Activated CD4-positive, alpha-beta T cell treated with anti-CD3 and anti-CD28 coated beads for 36 hours (primary cell): Measurements from ENCODE around the gene MACROD1. TPM values are rescaled to one million over a fixed set of nuclear protein-coding genes. Genes with fewer than 3 reads are reported as not detected.

Experiments used
- ATAC-seq: fragments of 200-7000 bp; cut with Tn5 transposase; one replicate; pipeline ENCODE4 v1.10.0; 2021; ENCODE audit warnings: mild to moderate bottlenecking, moderate library complexity
- CTCF ChIA-PET: fragments of 350-600 bp; sonication (Branson Sonifier 250); formaldehyde crosslinking; loops from one replicate; lab custom pipeline; 2021; ENCODE audit warnings: antibody characterized with exemption; lab: Charles Lee
- POLR2A ChIA-PET: fragments of 350-600 bp; sonication (Branson Sonifier 250); formaldehyde crosslinking; loops from one replicate; lab custom pipeline; 2021; ENCODE audit warnings: antibody characterized with exemption, inconsistent platforms; lab: Charles Lee
- DNase-seq: peaks from one replicate; pipeline ENCODE4 v3.0.0-alpha.2; 2020
- H3K27ac Mint-ChIP-seq: one replicate; pipeline ENCODE4 v1.8.0; 2021; ENCODE audit warnings: mixed read lengths
- H3K27me3 Mint-ChIP-seq: one replicate; pipeline ENCODE4 v1.8.0; 2021; ENCODE audit warnings: mixed read lengths
- H3K36me3 Mint-ChIP-seq: one replicate; pipeline ENCODE4 v1.8.0; 2021; ENCODE audit warnings: low read depth, mixed read lengths
- H3K4me1 Mint-ChIP-seq: one replicate; pipeline ENCODE4 v1.8.0; 2021; ENCODE audit warnings: mixed read lengths
- H3K4me3 Mint-ChIP-seq: one replicate; pipeline ENCODE4 v1.8.0; 2021; ENCODE audit warnings: mild to moderate bottlenecking, moderate library complexity, mixed read lengths
- H3K9me3 Mint-ChIP-seq: one replicate; pipeline ENCODE4 v1.8.0; 2021; ENCODE audit warnings: low read depth, mixed read lengths
- intact Hi-C, 2 experiments: fragments of 100-400 bp; cut with DNase I in 1 of 2; cut with micrococcal nuclease in 1 of 2; formaldehyde crosslinking; loops; one replicate each; pipeline versions ENCODE4 v1.14.2 to v1.15.1; 2022 to 2024; cut with DNase I, micrococcal nuclease
- total RNA-seq, 2 experiments: library from RNA; stranded (reverse); gene quantifications; one replicate each; pipeline ENCODE4 v1.2.3, GENCODE V29; 2021

The MACROD1 gene
- total RNA-seq, 2 experiments from 2014 or later = 26.4 to 28.6 TPM

GRCh38 chr11:64022125-64022784, 143.7 kb downstream of the MACROD1 start:
- ATAC-seq (no peak), DNase-seq (no peak)
- no peak overlapping the region for H3K4me3 Mint-ChIP-seq
- intact Hi-C loops = no loop called here
- H3K9me3 Mint-ChIP-seq = no peaks in the 10 kb centered on the region
- POLR2A ChIA-PET = no interaction called here
- peaks cover 1% of the 10 kb centered on the region for H3K27me3 Mint-ChIP-seq
- H3K4me1 Mint-ChIP-seq = no peaks in the 10 kb centered on the region
- CTCF ChIA-PET = no interaction called here
- H3K36me3 Mint-ChIP-seq = no peaks in the 10 kb centered on the region
- no peak overlapping the region for H3K27ac Mint-ChIP-seq

- ChIA-PET CTCF (no interaction called here), POLR2A (no interaction called here)
- H3K4me3 Mint-ChIP-seq = no peak overlapping the region
- H3K9me3 Mint-ChIP-seq = no peaks in the 10 kb centered on the region
- DNase-seq = no peak
- H3K27ac Mint-ChIP-seq = no peak overlapping the region
- H3K36me3 Mint-ChIP-seq = no peaks in the 10 kb centered on the region
- intact Hi-C loops = no loop called here
- ATAC-seq = no peak
- no peaks in the 10 kb centered on the region for H3K4me1 Mint-ChIP-seq
- no peaks in the 10 kb centered on the region for H3K27me3 Mint-ChIP-seq
Observed at GRCh38 chr11:64021757-64022093, 144.2 kb downstream of the MACROD1 start.

GRCh38 chr11:64020976-64021756, 144.7 kb downstream of the MACROD1 start:
- no peaks in the 10 kb centered on the region for H3K4me1 Mint-ChIP-seq
- ChIA-PET CTCF (no interaction called here), POLR2A (interaction anchor here (0.5 kb wide), 1 partner anchor 1408 kb away, joined by 9 read pairs; no protein-coding TSS in a partner anchor)
- DNase-seq = no peak
- H3K9me3 Mint-ChIP-seq = no peaks in the 10 kb centered on the region
- no peak for ATAC-seq
- intact Hi-C loops = no loop called here
- H3K4me3 Mint-ChIP-seq = no peak overlapping the region
- H3K36me3 Mint-ChIP-seq = no peaks in the 10 kb centered on the region
- H3K27me3 Mint-ChIP-seq = no peaks in the 10 kb centered on the region
- no peak overlapping the region for H3K27ac Mint-ChIP-seq

DNA sequence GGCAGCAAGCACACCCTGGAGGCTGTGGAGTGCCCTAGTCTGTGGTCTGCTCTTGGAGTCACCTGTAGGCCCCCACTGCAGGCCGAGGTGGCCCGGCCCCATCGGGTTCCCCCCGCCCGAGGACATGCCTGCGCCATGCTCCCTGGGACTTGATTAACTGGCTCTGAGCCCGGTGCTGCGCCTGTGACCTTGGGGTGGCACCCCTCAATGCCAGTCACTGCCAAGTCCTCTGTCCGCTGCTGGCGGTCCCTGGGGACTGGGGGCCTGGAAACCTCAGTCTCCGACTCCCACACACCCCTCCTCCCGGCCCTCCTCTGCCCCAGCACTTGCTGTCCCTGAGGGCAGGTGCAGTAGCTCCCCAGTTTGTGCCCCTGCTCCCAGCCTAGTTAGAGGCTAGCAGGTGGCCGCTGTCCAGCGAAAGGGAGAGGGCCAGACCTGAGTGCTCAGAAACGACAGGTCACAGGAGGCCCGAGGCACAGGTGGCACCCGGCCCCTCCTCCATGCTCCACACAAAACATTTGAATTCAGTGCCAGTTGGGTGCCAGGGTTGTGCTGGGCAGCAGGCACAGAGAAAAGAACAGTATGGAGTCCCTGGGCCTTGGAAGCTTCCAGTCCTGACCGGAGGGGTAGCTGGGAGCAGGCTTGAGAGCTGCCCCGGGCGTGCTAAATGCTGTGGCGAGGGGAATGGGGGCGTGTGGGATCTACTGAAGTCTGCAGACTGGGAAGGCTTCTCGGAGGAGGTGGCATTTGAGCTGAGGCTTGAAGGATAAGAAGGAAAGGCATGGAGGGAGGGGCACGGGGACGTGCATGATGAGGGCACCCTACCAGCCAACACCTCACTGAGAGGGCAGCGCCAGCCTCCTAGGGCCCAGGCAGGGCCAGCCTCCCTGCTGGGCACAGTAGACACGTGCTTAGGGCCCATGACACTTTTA, 146.5 kb downstream of the MACROD1 start:
- H3K27me3 Mint-ChIP-seq = no peaks in the 10 kb centered on the region
- no peak for ATAC-seq
- no peak overlapping the region for H3K27ac Mint-ChIP-seq
- DNase-seq = no peak
- H3K4me3 Mint-ChIP-seq = no peak overlapping the region
- no peaks in the 10 kb centered on the region for H3K9me3 Mint-ChIP-seq
- POLR2A ChIA-PET = no interaction called here
- H3K36me3 Mint-ChIP-seq = no peaks in the 10 kb centered on the region
- H3K4me1 Mint-ChIP-seq = no peaks in the 10 kb centered on the region
- CTCF ChIA-PET = interaction anchor here (1.0 kb wide), 1 partner anchor 18 kb away, joined by 3 read pairs; no protein-coding TSS in a partner anchor
- intact Hi-C loops = no loop called here

- H3K4me3 Mint-ChIP-seq = no peak overlapping the region
- no peak for DNase-seq
- no peak for ATAC-seq
Observed at GRCh38 chr11:64018310-64018709, 147.6 kb downstream of the MACROD1 start.

DNA sequence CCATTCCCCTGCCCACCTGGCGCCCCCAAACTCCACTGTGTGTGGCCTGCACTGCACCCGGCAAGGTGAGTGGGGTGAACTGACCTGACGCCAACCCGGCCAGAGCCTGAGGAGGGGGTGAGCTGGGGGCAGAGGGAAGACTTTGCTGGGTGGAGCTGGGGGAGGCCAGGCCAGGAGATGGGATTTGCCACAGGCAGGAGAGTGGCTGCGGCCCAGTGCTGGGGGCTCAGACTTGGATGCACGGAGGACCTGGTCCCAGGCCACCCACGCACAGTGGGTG, 148.0 kb downstream of the MACROD1 start:
- no peak overlapping the region for H3K27ac Mint-ChIP-seq
- DNase-seq = no peak
- H3K27me3 Mint-ChIP-seq = no peaks in the 10 kb centered on the region
- H3K4me1 Mint-ChIP-seq = no peaks in the 10 kb centered on the region
- POLR2A ChIA-PET = no interaction called here
- intact Hi-C loops = no loop called here
- ATAC-seq = no peak
- H3K36me3 Mint-ChIP-seq = no peaks in the 10 kb centered on the region
- CTCF ChIA-PET = interaction anchor here (2.4 kb wide), 1 partner anchor 17 kb away, joined by 10 read pairs; no protein-coding TSS in a partner anchor
- no peaks in the 10 kb centered on the region for H3K9me3 Mint-ChIP-seq
- H3K4me3 Mint-ChIP-seq = no peak overlapping the region

More at GRCh38 chr11:64018310-64018709, 147.6 kb downstream of the MACROD1 start:
- Mint-ChIP-seq H3K9me3 (no peaks in the 10 kb centered on the region), H3K36me3 (no peaks in the 10 kb centered on the region), H3K4me1 (no peaks in the 10 kb centered on the region), H3K27me3 (no peaks in the 10 kb centered on the region), H3K27ac (no peak overlapping the region)
- intact Hi-C loops = no loop called here
- ChIA-PET POLR2A (no interaction called here), CTCF (no interaction called here)

- Mint-ChIP-seq H3K36me3 (no peaks in the 10 kb centered on the region), H3K27ac (no peak overlapping the region), H3K4me1 (no peaks in the 10 kb centered on the region), H3K4me3 (no peak overlapping the region), H3K9me3 (peaks cover under 1% of the 10 kb centered on the region), H3K27me3 (no peaks in the 10 kb centered on the region)
- CTCF ChIA-PET = interaction anchor here (0.8 to 2.4 kb wide), 3 partner anchors 16 to 288 kb away, joined by 3 to 10 read pairs (median 4); partner anchors contain the start of gene OTUB1
- POLR2A ChIA-PET = no interaction called here
- intact Hi-C loops = no loop called here
- DNase-seq (no peak), ATAC-seq (no peak)
Observed at GRCh38 chr11:64015935-64016845, 149.7 kb downstream of the MACROD1 start.

DNA sequence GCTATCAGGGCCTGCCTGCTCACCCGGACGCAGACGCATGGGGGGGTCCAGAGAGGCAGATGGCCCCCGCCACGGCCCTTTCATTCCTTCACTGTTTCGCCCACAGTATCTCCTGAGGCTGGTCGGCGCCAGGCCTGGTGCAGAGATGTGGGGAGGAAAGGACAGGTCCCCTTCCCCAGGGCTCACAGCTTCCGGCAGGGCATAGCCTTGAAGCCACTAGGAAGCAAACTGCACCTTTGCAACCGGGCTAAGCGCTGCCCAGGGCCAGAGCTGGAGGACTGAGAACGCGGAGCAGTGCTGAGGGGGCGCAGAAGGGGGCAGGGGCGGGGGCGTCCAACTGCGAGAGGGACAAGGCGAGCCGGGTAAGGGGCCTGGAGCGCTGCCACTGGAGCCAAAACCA, 150.4 kb downstream of the MACROD1 start:
- ChIA-PET POLR2A (no interaction called here), CTCF (interaction anchor here (1.0 to 2.4 kb wide), 4 partner anchors 14 to 99 kb away, joined by 3 to 10 read pairs (median 4); partner anchors contain the start of gene OTUB1)
- Mint-ChIP-seq H3K9me3 (peaks cover 7% of the 10 kb centered on the region), H3K27me3 (no peaks in the 10 kb centered on the region), H3K4me3 (no peak overlapping the region), H3K27ac (no peak overlapping the region), H3K36me3 (peaks cover 4% of the 10 kb centered on the region), H3K4me1 (no peaks in the 10 kb centered on the region)
- DNase-seq (no peak), ATAC-seq (no peak)
- intact Hi-C loops = no loop called here

DNA sequence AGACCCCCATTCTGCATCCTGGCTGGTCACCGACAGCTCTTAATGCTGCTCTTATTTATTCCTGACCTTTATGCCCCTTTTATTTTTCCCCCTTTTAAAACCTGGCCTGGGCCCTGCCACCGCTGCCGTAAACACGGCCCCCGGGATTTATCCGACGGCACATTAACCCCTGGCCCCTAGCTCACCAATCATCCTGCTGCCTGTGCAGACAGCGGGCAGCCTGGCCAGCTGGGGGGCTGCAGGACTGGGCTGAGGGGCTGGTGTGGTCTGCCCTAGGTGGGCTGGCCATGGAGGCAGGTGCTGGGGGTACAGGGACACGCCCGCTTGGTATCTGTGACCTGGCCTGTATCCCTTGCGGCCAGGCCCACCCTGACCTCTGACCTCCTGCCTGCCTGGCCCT, 151.6 kb downstream of the MACROD1 start:
- Mint-ChIP-seq H3K36me3 (peaks cover 6% of the 10 kb centered on the region), H3K27me3 (peaks cover 2% of the 10 kb centered on the region), H3K27ac (no peak overlapping the region), H3K4me3 (no peak overlapping the region), H3K4me1 (no peaks in the 10 kb centered on the region), H3K9me3 (peaks cover 12% of the 10 kb centered on the region)
- intact Hi-C loops = no loop called here
- DNase-seq (no peak), ATAC-seq (no peak)
- ChIA-PET POLR2A (no interaction called here), CTCF (interaction anchor here (0.6 to 1.3 kb wide), 4 partner anchors 13 to 452 kb away, joined by 3 to 4 read pairs (median 3); no protein-coding TSS in a partner anchor)

- Mint-ChIP-seq H3K27me3 (peaks cover 8% of the 10 kb centered on the region), H3K4me3 (no peak overlapping the region), H3K36me3 (peaks cover 6% of the 10 kb centered on the region), H3K27ac (no peak overlapping the region), H3K9me3 (peaks cover 12% of the 10 kb centered on the region), H3K4me1 (no peaks in the 10 kb centered on the region)
- CTCF ChIA-PET = interaction anchor here (0.6 kb wide), 1 partner anchor 45 kb away, joined by 3 read pairs; no protein-coding TSS in a partner anchor
- intact Hi-C loops = no loop called here
- POLR2A ChIA-PET = no interaction called here
- ATAC-seq = no peak
- DNase-seq = no peak
Observed at GRCh38 chr11:64013141-64013896, 152.6 kb downstream of the MACROD1 start.
